Progenitor cell of endocrine pancreas (in vitro differentiated cells): ENCODE data around the gene TMEM87A. TPM values are rescaled to one million over a fixed set of nuclear protein-coding genes. Genes with fewer than 3 reads are reported as not detected.
A peak's percentile ranks its signal among the peaks of the same experiment; 100 is the strongest.

ENCODE experiments used
- DNase-seq: peaks from one replicate; pipeline ENCODE4 v3.0.0; 2021; ENCODE audit warnings: low spot score; ENCODE audit not compliant: unreplicated experiment
- H3K27ac Mint-ChIP-seq: 2 replicates; pipeline ENCODE4 v1.8.0; 2021; ENCODE audit warnings: mild to moderate bottlenecking, moderate library complexity, mixed read lengths
- H3K27me3 Mint-ChIP-seq: 2 replicates; pipeline ENCODE4 v1.8.0; 2021; ENCODE audit warnings: mixed read lengths
- H3K36me3 Mint-ChIP-seq: 2 replicates; pipeline ENCODE4 v1.8.0; 2022; ENCODE audit warnings: mixed read lengths; ENCODE audit not compliant: insufficient read depth
- H3K4me1 Mint-ChIP-seq: 2 replicates; pipeline ENCODE4 v1.8.0; 2021; ENCODE audit warnings: low read depth, mixed read lengths
- H3K4me3 Mint-ChIP-seq: 2 replicates; pipeline ENCODE4 v1.8.0; 2021; ENCODE audit warnings: low read depth, mild to moderate bottlenecking, moderate library complexity, mixed read lengths
- H3K9me3 Mint-ChIP-seq: 2 replicates; pipeline ENCODE4 v1.8.0; 2021; ENCODE audit warnings: low read depth, mixed read lengths
- CTCF ChIP-seq: fragments of 200-600 bp; sonication (generic); IDR thresholded peaks from one replicate; pipeline ENCODE4 v1.5.0; 2021; ENCODE audit warnings: antibody characterized with exemption, mild to moderate bottlenecking; ENCODE audit not compliant: unreplicated experiment
- total RNA-seq: library from RNA; stranded (reverse); gene quantifications from 2 replicates; pipeline ENCODE4 v1.2.1, GENCODE V29; 2021

Gene TMEM87A
- total RNA-seq, 1 donor from 2014 or later, result 48.5 TPM

- H3K4me1 Mint-ChIP-seq, result no peaks in the 10 kb centered on the region
Observed at GRCh38 chr15:42178056-42178455, 95.2 kb downstream of the TMEM87A start.

GRCh38 chr15:42175671-42176070 lies 97.6 kb downstream of the TMEM87A start:
- DNase-seq, result no peak
- no peaks in the 10 kb centered on the region for H3K27me3 Mint-ChIP-seq
- peaks cover 21% of the 10 kb centered on the region for H3K36me3 Mint-ChIP-seq
- no peak overlapping the region for H3K4me3 Mint-ChIP-seq
- H3K27ac Mint-ChIP-seq, result no peak overlapping the region
- no peaks in the 10 kb centered on the region for H3K4me1 Mint-ChIP-seq
- TF ChIP-seq CTCF, result no peak
- no peaks in the 10 kb centered on the region for H3K9me3 Mint-ChIP-seq

More at GRCh38 chr15:42178056-42178455, 95.2 kb downstream of the TMEM87A start:
- Mint-ChIP-seq H3K36me3 (peaks cover 21% of the 10 kb centered on the region), H3K4me3 (no peak overlapping the region), H3K27ac (peak overlapping the region; percentile 42), H3K27me3 (no peaks in the 10 kb centered on the region), H3K9me3 (no peaks in the 10 kb centered on the region)
- no peak for TF ChIP-seq CTCF
- DNase-seq, result no peak

- no peaks in the 10 kb centered on the region for H3K27me3 Mint-ChIP-seq
- no peaks in the 10 kb centered on the region for H3K9me3 Mint-ChIP-seq
- H3K27ac Mint-ChIP-seq, result no peak overlapping the region
- no peak for DNase-seq
- no peaks in the 10 kb centered on the region for H3K4me1 Mint-ChIP-seq
- H3K4me3 Mint-ChIP-seq, result no peak overlapping the region
- peaks cover 20% of the 10 kb centered on the region for H3K36me3 Mint-ChIP-seq
- TF ChIP-seq CTCF, result no peak
Observed at GRCh38 chr15:42172475-42172874, 100.8 kb downstream of the TMEM87A start.

- Mint-ChIP-seq H3K27ac (no peak overlapping the region), H3K4me1 (no peaks in the 10 kb centered on the region), H3K9me3 (no peaks in the 10 kb centered on the region), H3K4me3 (no peak overlapping the region), H3K36me3 (peaks cover 23% of the 10 kb centered on the region), H3K27me3 (no peaks in the 10 kb centered on the region)
- no peak for DNase-seq
- no peak for TF ChIP-seq CTCF
Observed at GRCh38 chr15:42171795-42172194, 101.4 kb downstream of the TMEM87A start.

GRCh38 chr15:42171122-42171521 lies 102.1 kb downstream of the TMEM87A start:
- Mint-ChIP-seq H3K9me3 (no peaks in the 10 kb centered on the region), H3K4me1 (no peaks in the 10 kb centered on the region), H3K27me3 (no peaks in the 10 kb centered on the region), H3K27ac (no peak overlapping the region), H3K36me3 (peaks cover 23% of the 10 kb centered on the region), H3K4me3 (no peak overlapping the region)
- no peak for TF ChIP-seq CTCF
- DNase-seq, result no peak
